Kidney epithelial cell (primary cell): Measurements from ENCODE around the gene KRTAP10-8. TPM values are rescaled to one million over a fixed set of nuclear protein-coding genes. Genes with fewer than 3 reads are reported as not detected.

Experiments
- DNase-seq: peaks from one replicate; pipeline ENCODE4 v3.0.0-alpha.2; 2010; ENCODE audit warnings: low read depth
- H3K27me3 ChIP-seq: 2 replicates; pipeline ENCODE4 v1.6.0; 2011; ENCODE audit warnings: low read length; ENCODE audit not compliant: control insufficient read depth, insufficient read depth
- H3K36me3 ChIP-seq: 2 replicates; pipeline ENCODE4 v1.5.1; 2011; ENCODE audit warnings: low read length; ENCODE audit not compliant: control insufficient read depth, insufficient read depth
- H3K4me3 ChIP-seq: 2 replicates; pipeline ENCODE4 v1.5.1; 2011; ENCODE audit warnings: low read depth, mild to moderate bottlenecking, control low read depth, low read length
- CTCF ChIP-seq: IDR thresholded peaks from 2 replicates; pipeline ENCODE4 v1.5.1; 2011; ENCODE audit warnings: mild to moderate bottlenecking, moderate library complexity, low read length, control low read depth, inconsistent platforms; ENCODE audit not compliant: insufficient read depth, poor library complexity, severe bottlenecking
- total RNA-seq: library from RNA; depleted of rRNA; stranded (reverse); fragments of >200 nt; gene quantifications from 2 replicates; pipeline ENCODE4 v1.2.3, GENCODE V29; 2015

KRTAP10-8 gene
- total RNA-seq, 1 donor from 2014 or later = not detected

- no peak for TF ChIP-seq CTCF
- no peaks in the 10 kb centered on the region for H3K36me3 ChIP-seq
- no peak overlapping the region for H3K4me3 ChIP-seq
- no peak for DNase-seq
- H3K27me3 ChIP-seq = no peaks in the 10 kb centered on the region
These were observed 36.9 kb downstream of the KRTAP10-8 start for GRCh38 chr21:44648557-44649311.

DNA sequence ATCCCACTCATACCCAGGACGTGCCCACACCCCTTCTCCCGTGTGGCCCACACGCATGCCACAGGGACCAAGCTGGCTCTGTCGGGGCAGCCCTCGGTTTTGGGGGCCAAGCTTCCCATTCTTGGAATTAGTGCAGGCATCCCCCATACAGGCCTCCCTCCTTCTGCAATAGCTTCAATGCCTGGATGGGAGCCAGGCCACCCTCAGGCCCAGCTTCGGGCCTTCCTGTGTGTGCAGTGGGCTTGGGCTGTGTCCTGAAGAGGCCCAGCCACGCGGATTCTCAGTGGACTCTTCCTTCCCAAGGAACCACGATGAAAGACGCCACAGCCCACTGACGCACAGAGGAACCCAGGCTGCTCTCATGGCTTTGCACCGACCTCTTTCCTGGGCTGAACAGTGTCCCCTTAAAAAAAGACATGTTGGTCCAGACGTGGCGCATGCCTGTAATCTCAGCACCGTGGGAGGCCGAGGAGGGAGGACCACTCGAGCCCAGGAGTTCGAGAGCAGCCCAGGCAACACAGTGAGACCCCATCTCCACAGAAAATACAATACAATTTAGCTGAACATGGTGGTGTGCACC is 37.7 kb downstream of the KRTAP10-8 start:
- Histone ChIP-seq H3K36me3 (no peaks in the 10 kb centered on the region), H3K4me3 (no peak overlapping the region), H3K27me3 (no peaks in the 10 kb centered on the region)
- no peak for TF ChIP-seq CTCF
- DNase-seq = no peak

- no peak for TF ChIP-seq CTCF
- H3K4me3 ChIP-seq = no peak overlapping the region
- no peak for DNase-seq
- no peaks in the 10 kb centered on the region for H3K36me3 ChIP-seq
- H3K27me3 ChIP-seq = no peaks in the 10 kb centered on the region
These were observed 38.5 kb downstream of the KRTAP10-8 start for GRCh38 chr21:44650265-44650972.

DNA sequence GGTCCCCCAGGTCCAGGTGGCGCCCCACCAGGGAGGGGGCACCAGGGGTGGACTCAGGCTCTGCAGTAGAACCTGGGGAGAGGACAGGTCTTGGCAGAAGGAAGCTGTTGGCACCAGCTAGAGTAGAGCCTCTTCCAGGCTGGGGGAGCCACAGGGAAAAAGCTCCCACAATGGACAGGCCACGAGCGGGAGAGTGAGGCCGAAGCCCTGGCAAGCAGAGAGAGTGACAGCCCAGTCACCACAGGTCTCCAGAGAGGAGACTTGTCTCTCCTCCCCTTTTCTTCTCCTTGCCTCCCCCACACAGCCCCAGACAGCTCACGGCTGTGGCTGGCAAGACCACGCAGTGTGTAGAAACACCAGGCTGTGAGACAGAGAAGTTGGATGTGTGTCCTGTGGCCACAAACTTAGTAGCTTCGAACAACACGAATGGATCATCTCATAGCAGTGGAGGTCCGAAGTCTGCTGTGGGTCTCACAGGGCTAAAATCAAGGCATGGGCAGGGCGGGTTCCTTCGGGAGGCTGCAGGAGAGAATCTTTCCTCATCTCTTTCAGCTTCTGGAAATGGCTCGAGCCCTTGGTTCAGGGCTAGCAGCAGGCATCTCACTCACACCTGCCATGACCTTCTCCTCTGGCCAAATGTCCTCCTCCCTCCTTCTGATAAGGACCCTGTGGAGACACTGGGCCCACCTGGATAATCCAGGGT is 39.2 kb downstream of the KRTAP10-8 start:
- no peak for TF ChIP-seq CTCF
- DNase-seq = no peak
- Histone ChIP-seq H3K36me3 (no peaks in the 10 kb centered on the region), H3K27me3 (no peaks in the 10 kb centered on the region), H3K4me3 (no peak overlapping the region)

DNA sequence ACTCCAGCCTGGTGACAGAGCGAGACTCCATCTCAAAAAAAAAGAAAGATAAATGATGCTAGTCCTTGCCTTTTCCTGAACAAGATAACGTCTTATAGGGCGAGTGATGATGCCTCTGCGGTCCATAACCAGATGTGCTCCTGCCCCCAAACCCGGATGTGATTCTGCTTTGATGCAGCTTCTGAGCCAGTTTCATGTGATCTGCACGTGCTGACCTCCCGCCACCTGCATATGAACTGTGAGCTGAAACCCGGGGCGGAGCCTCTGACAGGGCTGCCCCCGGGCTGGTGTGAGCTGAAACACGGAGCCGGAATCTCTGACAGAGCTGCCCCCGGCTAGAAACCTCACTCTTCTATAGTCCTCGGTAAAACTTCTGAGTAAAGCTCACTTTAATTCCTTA is 41.2 kb downstream of the KRTAP10-8 start:
- Histone ChIP-seq H3K4me3 (no peak overlapping the region), H3K27me3 (no peaks in the 10 kb centered on the region), H3K36me3 (no peaks in the 10 kb centered on the region)
- DNase-seq = no peak
- no peak for TF ChIP-seq CTCF
